Brain microvascular endothelial cell (primary cell): ENCODE results near the gene KLC4.
A peak's percentile ranks its signal among the peaks of the same experiment; 100 is the strongest.

ENCODE experiments used
- DNase-seq: peaks from one replicate; pipeline ENCODE4 v3.0.0-alpha.2; 2020
- H3K27ac ChIP-seq: fragments of 250-450 bp; sonication (Bioruptor Pico); 2 replicates; pipeline ENCODE4 v1.5.1; 2020; ENCODE audit warnings: mild to moderate bottlenecking, moderate library complexity
- H3K27me3 ChIP-seq: fragments of 250-450 bp; sonication (Bioruptor Pico); replicated peaks from 2 replicates; pipeline ENCODE4 v1.5.1; 2020; ENCODE audit warnings: mild to moderate bottlenecking
- H3K36me3 ChIP-seq: fragments of 250-450 bp; sonication (Bioruptor Pico); replicated peaks from 2 replicates; pipeline ENCODE4 v1.5.1; 2020; ENCODE audit warnings: mild to moderate bottlenecking
- H3K4me3 ChIP-seq: 2 replicates; pipeline ENCODE4 v1.5.1; 2011; ENCODE audit warnings: low read depth, mild to moderate bottlenecking, control low read depth, low read length, moderate library complexity
- in situ Hi-C: cut with HindIII; loops from 2 replicates; pipeline ENCODE4 v1.10.0; 2017; ENCODE audit warnings: low sequenced_read_pairs, low pct_ligation_motif_present
- TF ChIP-seq, protein P1 (sequence below): IDR thresholded peaks from 2 replicates; pipeline ENCODE4 v1.5.1; 2011; ENCODE audit warnings: low read depth, mild to moderate bottlenecking, moderate library complexity, low read length, control low read depth, inconsistent platforms; ENCODE audit errors: missing control alignments

Gene KLC4

DNA sequence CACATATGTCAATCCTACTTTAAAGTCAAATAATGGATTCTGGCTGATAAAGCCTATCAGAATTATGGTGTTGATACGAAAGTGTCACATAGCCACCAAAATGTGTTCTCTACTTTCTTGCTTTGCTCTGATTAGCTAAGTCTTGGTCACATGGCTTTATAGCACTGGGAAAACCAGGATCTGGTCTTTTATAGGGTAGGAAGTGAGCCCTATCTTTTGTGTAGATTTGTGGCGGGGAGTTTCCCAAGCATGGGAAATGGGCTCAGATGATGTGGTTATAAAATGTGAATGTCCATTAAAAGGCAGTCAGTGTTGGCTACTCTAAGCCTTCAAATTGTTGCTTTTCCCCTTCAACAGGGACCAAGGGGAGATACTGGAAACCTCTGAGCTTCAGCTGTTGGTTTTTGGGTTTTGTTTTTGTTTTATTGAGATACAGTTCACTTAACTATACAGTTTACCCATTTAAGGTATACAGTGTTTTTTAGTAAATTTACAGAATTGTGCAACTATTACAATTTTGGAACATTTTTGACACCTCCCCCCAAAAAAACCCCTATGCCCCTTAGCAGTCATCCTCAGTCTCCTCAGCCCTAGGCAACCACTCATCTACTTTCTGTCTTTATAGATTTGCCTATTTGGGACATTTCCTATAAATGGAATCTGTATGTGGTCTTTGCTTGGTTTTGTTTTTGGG is 25.8 kb upstream of the KLC4 start:
- Histone ChIP-seq H3K27ac (no peak overlapping the region), H3K27me3 (no peaks in the 10 kb centered on the region), H3K4me3 (no peak overlapping the region), H3K36me3 (peaks cover 60% of the 10 kb centered on the region)
- in situ Hi-C loops: no loop called here
- TF ChIP-seq, protein P1, sequence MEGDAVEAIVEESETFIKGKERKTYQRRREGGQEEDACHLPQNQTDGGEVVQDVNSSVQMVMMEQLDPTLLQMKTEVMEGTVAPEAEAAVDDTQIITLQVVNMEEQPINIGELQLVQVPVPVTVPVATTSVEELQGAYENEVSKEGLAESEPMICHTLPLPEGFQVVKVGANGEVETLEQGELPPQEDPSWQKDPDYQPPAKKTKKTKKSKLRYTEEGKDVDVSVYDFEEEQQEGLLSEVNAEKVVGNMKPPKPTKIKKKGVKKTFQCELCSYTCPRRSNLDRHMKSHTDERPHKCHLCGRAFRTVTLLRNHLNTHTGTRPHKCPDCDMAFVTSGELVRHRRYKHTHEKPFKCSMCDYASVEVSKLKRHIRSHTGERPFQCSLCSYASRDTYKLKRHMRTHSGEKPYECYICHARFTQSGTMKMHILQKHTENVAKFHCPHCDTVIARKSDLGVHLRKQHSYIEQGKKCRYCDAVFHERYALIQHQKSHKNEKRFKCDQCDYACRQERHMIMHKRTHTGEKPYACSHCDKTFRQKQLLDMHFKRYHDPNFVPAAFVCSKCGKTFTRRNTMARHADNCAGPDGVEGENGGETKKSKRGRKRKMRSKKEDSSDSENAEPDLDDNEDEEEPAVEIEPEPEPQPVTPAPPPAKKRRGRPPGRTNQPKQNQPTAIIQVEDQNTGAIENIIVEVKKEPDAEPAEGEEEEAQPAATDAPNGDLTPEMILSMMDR: no peak
- no peak for DNase-seq

DNA sequence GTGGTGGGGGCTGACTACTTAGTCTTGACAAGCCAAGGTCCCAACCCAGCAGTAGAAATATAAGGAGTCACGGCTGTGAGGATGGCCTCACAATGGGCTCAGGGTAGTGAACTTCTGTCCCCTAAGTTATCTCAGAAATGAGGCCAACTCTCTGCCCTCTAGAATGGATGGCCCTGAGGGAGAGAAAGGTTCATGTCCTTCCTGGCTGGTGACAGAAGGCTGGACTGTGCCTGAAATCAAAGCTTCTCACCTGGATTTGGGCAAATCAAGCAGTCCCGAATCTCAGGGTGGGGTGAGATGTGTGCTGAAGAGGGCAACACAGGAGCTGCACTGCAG is 25.3 kb upstream of the KLC4 start:
- H3K27ac ChIP-seq: no peak overlapping the region
- no peak overlapping the region for H3K4me3 ChIP-seq
- H3K27me3 ChIP-seq: no peaks in the 10 kb centered on the region
- H3K36me3 ChIP-seq: peaks cover 60% of the 10 kb centered on the region
- TF ChIP-seq, protein P1: no peak
- DNase-seq: no peak
- in situ Hi-C loops: no loop called here

DNA sequence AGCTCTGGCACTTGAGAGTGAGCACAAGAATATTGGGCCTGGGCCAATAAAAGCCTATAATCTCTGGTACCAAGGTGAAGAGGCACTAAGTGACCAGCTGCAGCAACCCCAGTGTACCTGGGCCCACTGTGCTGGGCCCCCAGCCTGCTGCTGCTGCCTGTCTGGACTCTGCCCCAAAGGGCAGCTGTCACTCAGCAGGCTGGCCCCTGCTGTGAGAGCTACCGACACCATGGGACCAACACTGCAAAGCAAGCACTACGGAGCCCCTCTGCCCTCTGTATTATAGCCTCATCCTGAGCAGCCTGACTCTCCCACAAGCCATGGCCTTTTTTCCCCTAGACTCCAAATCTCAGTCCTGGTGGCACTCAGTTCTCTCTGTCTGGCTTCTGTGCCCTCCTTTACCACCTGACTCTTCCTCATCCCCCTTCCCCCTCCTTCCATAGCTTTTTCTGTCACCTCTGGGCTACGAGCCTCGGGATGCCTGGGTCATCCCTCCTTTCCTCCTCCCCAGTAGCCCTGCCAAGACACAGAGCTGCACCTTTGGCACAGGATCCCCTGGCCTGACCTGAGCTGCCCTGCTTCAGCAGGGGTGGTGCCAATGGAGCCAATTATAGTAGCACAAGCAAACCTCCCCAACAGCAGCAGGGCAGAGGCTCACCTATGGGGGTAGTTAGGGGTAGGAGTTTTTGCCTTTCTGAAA is 23.8 kb upstream of the KLC4 start:
- Histone ChIP-seq H3K4me3 (no peak overlapping the region), H3K27ac (no peak overlapping the region), H3K27me3 (no peaks in the 10 kb centered on the region), H3K36me3 (peaks cover 59% of the 10 kb centered on the region)
- in situ Hi-C loops: no loop called here
- TF ChIP-seq, protein P1: no peak
- no peak for DNase-seq

DNA sequence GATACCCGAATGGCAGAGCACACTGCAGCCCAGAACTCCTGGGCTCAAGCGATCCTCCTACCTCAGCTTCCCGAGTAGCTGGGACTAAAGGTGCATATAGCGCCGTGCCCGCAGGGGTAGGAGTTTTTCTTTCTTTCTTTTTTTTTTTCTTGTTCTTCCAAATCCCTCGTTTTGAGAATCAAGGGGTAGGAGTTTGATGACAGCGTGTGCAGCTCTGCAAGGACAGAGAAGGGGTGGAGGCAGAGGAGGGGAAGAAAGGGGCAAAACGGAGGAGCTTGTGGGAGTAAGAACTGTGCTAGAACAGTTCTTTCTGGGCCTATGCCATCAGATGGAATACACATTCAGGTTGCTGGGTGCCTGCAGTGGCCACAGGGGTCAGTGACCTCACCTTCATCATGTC is 22.7 kb upstream of the KLC4 start:
- in situ Hi-C loops: no loop called here
- Histone ChIP-seq H3K27ac (no peak overlapping the region), H3K27me3 (no peaks in the 10 kb centered on the region), H3K4me3 (no peak overlapping the region), H3K36me3 (peaks cover 67% of the 10 kb centered on the region)
- TF ChIP-seq, protein P1: no peak
- DNase-seq: no peak

DNA sequence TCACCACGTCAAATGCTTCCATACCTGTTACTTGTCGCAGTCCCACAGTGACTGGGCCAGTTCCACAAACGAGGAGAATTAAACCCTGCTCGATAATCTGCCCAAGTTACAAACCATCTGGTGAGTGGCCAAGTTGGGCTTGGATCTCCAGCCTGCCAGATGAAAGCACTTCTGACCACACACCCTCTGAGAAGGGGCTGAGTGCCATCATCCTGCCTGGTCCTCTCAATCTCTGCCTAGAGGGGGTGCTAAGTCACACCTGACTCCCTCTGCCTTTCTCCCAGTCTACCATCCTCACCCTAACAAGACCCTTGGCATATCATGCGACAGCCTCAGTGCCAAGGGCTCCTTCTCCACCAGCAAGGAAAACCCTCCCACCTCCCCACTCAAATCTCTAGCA is 22.2 kb upstream of the KLC4 start:
- Histone ChIP-seq H3K27me3 (no peaks in the 10 kb centered on the region), H3K27ac (no peak overlapping the region), H3K4me3 (no peak overlapping the region), H3K36me3 (peaks cover 67% of the 10 kb centered on the region)
- in situ Hi-C loops: no loop called here
- TF ChIP-seq, protein P1: peak; percentile 6
- DNase-seq: no peak
